ENCODE data around the gene CCDC39.
A peak's percentile ranks its signal among the peaks of the same experiment; 100 is the strongest.

DNA sequence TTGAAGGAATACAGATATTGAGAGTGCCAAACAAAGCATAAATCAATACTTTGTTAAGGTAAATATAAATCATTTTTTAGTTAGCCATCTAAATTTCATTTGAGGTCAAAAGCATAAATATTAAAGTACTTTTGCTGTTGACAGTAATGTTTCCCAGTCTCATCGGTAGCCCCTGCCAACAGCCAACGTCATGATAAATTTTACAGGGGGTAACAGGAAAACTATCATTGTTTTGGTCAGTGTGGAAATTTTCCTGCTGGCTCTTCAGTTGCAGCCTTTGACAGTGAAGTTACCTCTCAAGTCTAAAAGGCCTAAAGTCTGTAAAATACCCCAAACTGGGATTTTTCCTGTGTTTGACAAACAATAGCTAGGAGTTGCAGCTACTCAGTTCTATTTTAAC, 114.6 kb downstream of the CCDC39 start:
- no peak for TF ChIP-seq POLR2A (IDR thresholded peaks at IDR 0.05)
- TF ChIP-seq, protein P1, sequence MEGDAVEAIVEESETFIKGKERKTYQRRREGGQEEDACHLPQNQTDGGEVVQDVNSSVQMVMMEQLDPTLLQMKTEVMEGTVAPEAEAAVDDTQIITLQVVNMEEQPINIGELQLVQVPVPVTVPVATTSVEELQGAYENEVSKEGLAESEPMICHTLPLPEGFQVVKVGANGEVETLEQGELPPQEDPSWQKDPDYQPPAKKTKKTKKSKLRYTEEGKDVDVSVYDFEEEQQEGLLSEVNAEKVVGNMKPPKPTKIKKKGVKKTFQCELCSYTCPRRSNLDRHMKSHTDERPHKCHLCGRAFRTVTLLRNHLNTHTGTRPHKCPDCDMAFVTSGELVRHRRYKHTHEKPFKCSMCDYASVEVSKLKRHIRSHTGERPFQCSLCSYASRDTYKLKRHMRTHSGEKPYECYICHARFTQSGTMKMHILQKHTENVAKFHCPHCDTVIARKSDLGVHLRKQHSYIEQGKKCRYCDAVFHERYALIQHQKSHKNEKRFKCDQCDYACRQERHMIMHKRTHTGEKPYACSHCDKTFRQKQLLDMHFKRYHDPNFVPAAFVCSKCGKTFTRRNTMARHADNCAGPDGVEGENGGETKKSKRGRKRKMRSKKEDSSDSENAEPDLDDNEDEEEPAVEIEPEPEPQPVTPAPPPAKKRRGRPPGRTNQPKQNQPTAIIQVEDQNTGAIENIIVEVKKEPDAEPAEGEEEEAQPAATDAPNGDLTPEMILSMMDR (IDR thresholded peaks at IDR 0.05): no peak
- TF ChIP-seq EP300 (IDR thresholded peaks at IDR 0.05): no peak
- peak; percentile 23 for TF ChIP-seq POLR2AphosphoS5 (IDR thresholded peaks at IDR 0.05)
